ENCODE results near the gene OR7D2. TPM values are rescaled to one million over a fixed set of nuclear protein-coding genes. Genes with fewer than 3 reads are reported as not detected.

The OR7D2 gene
- total RNA-seq, 1 experiment from 2014 or later, result not detected

DNA sequence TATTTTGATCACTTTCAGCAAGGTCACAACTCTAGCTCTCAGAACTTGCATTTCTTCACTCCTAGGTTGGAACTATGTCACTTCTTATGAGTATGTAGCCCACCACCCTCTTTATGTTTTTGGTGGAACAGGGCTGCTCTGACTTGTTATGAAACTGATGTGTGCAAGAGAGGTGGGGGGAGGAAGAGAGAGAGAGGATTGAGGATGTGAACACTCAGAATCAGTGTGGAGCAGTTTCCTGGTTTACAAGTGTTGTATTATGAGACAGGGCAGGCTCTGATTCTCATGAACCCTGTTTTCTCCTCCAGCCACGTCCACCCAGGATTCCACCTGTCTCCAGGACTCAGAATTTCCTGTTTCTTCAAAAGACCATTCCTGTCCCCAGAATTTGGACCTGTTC is 22.5 kb upstream of the OR7D2 start (continued):
- TF ChIP-seq, protein P1, sequence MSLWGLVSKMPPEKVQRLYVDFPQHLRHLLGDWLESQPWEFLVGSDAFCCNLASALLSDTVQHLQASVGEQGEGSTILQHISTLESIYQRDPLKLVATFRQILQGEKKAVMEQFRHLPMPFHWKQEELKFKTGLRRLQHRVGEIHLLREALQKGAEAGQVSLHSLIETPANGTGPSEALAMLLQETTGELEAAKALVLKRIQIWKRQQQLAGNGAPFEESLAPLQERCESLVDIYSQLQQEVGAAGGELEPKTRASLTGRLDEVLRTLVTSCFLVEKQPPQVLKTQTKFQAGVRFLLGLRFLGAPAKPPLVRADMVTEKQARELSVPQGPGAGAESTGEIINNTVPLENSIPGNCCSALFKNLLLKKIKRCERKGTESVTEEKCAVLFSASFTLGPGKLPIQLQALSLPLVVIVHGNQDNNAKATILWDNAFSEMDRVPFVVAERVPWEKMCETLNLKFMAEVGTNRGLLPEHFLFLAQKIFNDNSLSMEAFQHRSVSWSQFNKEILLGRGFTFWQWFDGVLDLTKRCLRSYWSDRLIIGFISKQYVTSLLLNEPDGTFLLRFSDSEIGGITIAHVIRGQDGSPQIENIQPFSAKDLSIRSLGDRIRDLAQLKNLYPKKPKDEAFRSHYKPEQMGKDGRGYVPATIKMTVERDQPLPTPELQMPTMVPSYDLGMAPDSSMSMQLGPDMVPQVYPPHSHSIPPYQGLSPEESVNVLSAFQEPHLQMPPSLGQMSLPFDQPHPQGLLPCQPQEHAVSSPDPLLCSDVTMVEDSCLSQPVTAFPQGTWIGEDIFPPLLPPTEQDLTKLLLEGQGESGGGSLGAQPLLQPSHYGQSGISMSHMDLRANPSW (CRISPR knock-in tag; conservative IDR thresholded peaks at IDR 0.05; ENCODE audit: low read depth), result no peak
- TF ChIP-seq NFATC4 (CRISPR knock-in tag; IDR thresholded peaks at IDR 0.05) (no peak), ARID4B (CRISPR knock-in tag; IDR thresholded peaks at IDR 0.05; ENCODE audit: borderline replicate concordance) (no peak), MAX (CRISPR knock-in tag; IDR thresholded peaks at IDR 0.05) (no peak), EMX1 (CRISPR knock-in tag; IDR thresholded peaks at IDR 0.05) (no peak), CREB1 (CRISPR knock-in tag; IDR thresholded peaks at IDR 0.05) (no peak)
- TF ChIP-seq, protein P2, sequence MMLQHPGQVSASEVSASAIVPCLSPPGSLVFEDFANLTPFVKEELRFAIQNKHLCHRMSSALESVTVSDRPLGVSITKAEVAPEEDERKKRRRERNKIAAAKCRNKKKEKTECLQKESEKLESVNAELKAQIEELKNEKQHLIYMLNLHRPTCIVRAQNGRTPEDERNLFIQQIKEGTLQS (CRISPR knock-in tag; conservative IDR thresholded peaks at IDR 0.05), result no peak

DNA sequence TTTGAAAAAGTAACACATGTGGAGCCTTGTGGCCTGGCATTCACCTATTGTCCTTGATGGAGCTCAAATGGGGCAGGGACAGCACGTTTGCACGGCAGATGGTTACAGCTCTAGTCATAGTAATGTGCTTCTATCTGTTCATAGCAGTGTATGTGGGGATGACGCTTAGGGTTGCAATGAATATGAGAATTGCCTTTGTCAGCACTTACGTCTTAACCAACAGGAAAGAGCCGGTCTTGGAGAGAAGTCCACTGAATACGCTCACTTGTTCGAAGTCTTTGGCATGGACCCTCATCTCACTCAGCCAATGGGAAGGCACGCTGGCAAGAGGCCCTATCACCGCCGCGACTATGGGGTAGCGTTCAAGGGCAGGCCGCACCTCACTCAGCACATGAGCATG is 18.9 kb upstream of the OR7D2 start:
- ChIA-PET POLR2A (no interaction called here), CTCF (no interaction called here)
- ATAC-seq (no peak), DNase-seq (ENCODE audit: low spot score) (no peak)
- Mint-ChIP-seq H3K9me3 (no peaks in the 10 kb centered on the region; the same call in 1 of the 2 replicates), H3K4me3 (no peak overlapping the region), H3K27ac (no peak overlapping the region), H3K36me3 (peaks cover 94% of the 10 kb centered on the region), H3K4me1 (no peaks in the 10 kb centered on the region), H3K27me3 (ENCODE audit: low read depth) (no peaks in the 10 kb centered on the region)
- TF ChIP-seq FOXK1 (CRISPR knock-in tag; IDR thresholded peaks at IDR 0.05) (no peak), MLX (CRISPR knock-in tag; IDR thresholded peaks at IDR 0.05) (no peak), NFATC4 (CRISPR knock-in tag; IDR thresholded peaks at IDR 0.05) (no peak), ATF1 (CRISPR knock-in tag; IDR thresholded peaks at IDR 0.05) (no peak), NFYB (CRISPR knock-in tag; conservative IDR thresholded peaks at IDR 0.05; ENCODE audit: low read depth) (no peak), HMGA2 (CRISPR knock-in tag; IDR thresholded peaks at IDR 0.05) (no peak), SMAD4 (CRISPR knock-in tag; IDR thresholded peaks at IDR 0.05) (no peak), ESRRA (CRISPR knock-in tag; IDR thresholded peaks at IDR 0.05; ENCODE audit: borderline replicate concordance) (no peak), ZMAT4 (CRISPR knock-in tag; IDR thresholded peaks at IDR 0.05) (no peak), TP53 (CRISPR knock-in tag; IDR thresholded peaks at IDR 0.05) (no peak)
- TF ChIP-seq, protein P1 (CRISPR knock-in tag; conservative IDR thresholded peaks at IDR 0.05; ENCODE audit: low read depth), result no peak
- TF ChIP-seq, protein P3, sequence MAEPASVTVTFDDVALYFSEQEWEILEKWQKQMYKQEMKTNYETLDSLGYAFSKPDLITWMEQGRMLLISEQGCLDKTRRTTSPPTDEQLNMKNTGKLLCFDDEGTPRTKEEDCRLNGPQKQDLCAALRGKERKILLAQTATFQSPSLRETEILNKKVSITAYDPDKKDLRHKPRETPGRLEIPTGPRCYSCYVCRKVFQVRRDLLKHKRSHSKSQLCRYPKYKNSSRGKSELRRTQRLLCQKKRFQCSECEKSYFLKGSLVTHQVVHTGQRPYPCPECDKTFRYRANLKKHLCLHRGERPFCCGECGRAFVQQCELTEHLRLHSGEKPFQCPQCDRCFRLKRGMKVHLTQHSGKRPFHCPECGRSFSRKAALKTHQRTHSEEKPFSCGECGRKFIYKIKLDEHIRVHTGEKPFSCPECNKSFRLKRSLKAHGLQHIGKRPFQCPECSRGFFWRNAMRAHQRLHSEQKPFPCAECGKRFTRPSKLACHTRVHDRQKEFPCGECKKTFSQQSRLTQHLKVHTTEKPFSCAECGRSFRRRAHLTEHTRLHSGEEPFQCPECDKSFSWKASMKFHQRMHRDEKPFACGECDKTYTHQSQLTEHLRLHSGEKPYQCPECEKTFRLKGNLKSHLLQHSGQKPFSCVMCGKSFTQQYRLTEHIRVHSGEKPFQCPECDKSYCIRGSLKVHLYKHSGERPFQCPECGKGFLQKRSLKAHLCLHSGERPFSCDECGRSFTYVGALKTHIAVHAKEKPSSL (CRISPR knock-in tag; conservative IDR thresholded peaks at IDR 0.05), result no peak
- TF ChIP-seq, protein P4, sequence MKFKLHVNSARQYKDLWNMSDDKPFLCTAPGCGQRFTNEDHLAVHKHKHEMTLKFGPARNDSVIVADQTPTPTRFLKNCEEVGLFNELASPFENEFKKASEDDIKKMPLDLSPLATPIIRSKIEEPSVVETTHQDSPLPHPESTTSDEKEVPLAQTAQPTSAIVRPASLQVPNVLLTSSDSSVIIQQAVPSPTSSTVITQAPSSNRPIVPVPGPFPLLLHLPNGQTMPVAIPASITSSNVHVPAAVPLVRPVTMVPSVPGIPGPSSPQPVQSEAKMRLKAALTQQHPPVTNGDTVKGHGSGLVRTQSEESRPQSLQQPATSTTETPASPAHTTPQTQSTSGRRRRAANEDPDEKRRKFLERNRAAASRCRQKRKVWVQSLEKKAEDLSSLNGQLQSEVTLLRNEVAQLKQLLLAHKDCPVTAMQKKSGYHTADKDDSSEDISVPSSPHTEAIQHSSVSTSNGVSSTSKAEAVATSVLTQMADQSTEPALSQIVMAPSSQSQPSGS (CRISPR knock-in tag; IDR thresholded peaks at IDR 0.05; ENCODE audit: borderline replicate concordance, low read depth), result no peak
- TF ChIP-seq, protein P5, sequence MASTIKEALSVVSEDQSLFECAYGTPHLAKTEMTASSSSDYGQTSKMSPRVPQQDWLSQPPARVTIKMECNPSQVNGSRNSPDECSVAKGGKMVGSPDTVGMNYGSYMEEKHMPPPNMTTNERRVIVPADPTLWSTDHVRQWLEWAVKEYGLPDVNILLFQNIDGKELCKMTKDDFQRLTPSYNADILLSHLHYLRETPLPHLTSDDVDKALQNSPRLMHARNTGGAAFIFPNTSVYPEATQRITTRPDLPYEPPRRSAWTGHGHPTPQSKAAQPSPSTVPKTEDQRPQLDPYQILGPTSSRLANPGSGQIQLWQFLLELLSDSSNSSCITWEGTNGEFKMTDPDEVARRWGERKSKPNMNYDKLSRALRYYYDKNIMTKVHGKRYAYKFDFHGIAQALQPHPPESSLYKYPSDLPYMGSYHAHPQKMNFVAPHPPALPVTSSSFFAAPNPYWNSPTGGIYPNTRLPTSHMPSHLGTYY (CRISPR knock-in tag; IDR thresholded peaks at IDR 0.05), result no peak

Measured in WTC11 (cell line).